Psoas muscle (tissue), 8 donors: ENCODE measurements around the gene CD247. TPM values are rescaled to one million over a fixed set of nuclear protein-coding genes. Genes with fewer than 3 reads are reported as not detected.
A peak's percentile ranks its signal among the peaks of the same experiment; 100 is the strongest.

ENCODE experiments used
- ATAC-seq, 4 donors: fragments of 200-7000 bp; cut with Tn5 transposase; one replicate each; pipeline ENCODE4 v1.9.1; 2020; ENCODE audit warnings: moderate library complexity in 3 of 4, mild to moderate bottlenecking in 2 of 4
- DNase-seq, 2 donors: peaks; one replicate each; pipeline ENCODE4 v3.0.0-alpha.2; 2020
- H3K27ac ChIP-seq: fragments of 200-600 bp; one replicate; pipeline ENCODE4 v1.8.0; 2022
- H3K27me3 ChIP-seq, 3 donors: fragments of 200-600 bp in 1 of 3; one replicate each; pipeline versions ENCODE4 v1.6.1 to v1.8.0; 2013 to 2022; ENCODE audit warnings: low read length in 2 of 3, mild to moderate bottlenecking in 2 of 3, moderate library complexity in 1 of 3; ENCODE audit not compliant: insufficient read depth in 3 of 3
- H3K36me3 ChIP-seq, 2 donors: fragments of 200-600 bp in 1 of 2; one replicate each; pipeline versions ENCODE4 v1.6.1 to v1.8.0; 2013 to 2022; ENCODE audit warnings: low read depth in 1 of 2, mild to moderate bottlenecking in 1 of 2, moderate library complexity in 1 of 2; ENCODE audit not compliant: insufficient read depth in 1 of 2
- H3K4me1 ChIP-seq: fragments of 200-600 bp; one replicate; pipeline ENCODE4 v1.8.0; 2022
- H3K4me3 ChIP-seq: fragments of 200-600 bp; one replicate; pipeline ENCODE4 v1.8.0; 2022; ENCODE audit warnings: mild to moderate bottlenecking
- H3K9me3 ChIP-seq: fragments of 200-600 bp; one replicate; pipeline ENCODE4 v1.8.0; 2022
- WGBS, 3 donors: extraction: QIAGEN DNeasy Blood & Tissue Kit; methylation state at CpG; one replicate each; pipeline versions ENCODE4 v1.1.6 to v1.1.7; 2013; 5-methylcytosine and 5-hydroxymethylcytosine counted together
- intact Hi-C, 2 donors: fragments of 100-400 bp; cut with DNase I; formaldehyde crosslinking; loops; one replicate each; pipeline versions ENCODE4 v1.11.0 to v1.14.2; 2022
- polyA plus RNA-seq, 3 donors: library from polyadenylated mRNA; stranded (reverse); fragments of 200-250 nt; gene quantifications; one replicate each; pipeline ENCODE4 v1.2.3, GENCODE V29; 2013
- total RNA-seq, 4 donors: library from RNA; stranded (reverse); fragmentation: NEBNext Ultra II Directional in 2 of 4; extraction: Animal tissue kit (Norgen Biotek cat#: 25700) in 2 of 4; gene quantifications; one replicate each; pipeline versions ENCODE4 v1.2.1 to v1.2.4, GENCODE V29; 2021 to 2023
- TF ChIP-seq, protein P1 (sequence below): fragments of 200-600 bp; IDR thresholded peaks from one replicate; pipeline ENCODE4 v1.8.0; 2022; ENCODE audit warnings: antibody characterized with exemption
- donor health status: healthy with polysubstance abuse.
- donor health status: DM: no; HTN: no; CAD: no; lungs with moderate emphysema.
- donor health status: Bipolar disorder and iron deficiency.
- donor health status: healthy.
- donor health status: DM: yes; HTN: yes; CAD: no.
- donor health status: DM: no; HTN: no; CAD: no.
- donor health status: DM: no; HTN: no; CAD: no.
- donor health status: DM: yes; HTN: yes; CAD: no.

CD247 gene
- total and polyA plus RNA-seq, 7 donors = 0.18 to 1.9 (median 0.65) TPM

DNA sequence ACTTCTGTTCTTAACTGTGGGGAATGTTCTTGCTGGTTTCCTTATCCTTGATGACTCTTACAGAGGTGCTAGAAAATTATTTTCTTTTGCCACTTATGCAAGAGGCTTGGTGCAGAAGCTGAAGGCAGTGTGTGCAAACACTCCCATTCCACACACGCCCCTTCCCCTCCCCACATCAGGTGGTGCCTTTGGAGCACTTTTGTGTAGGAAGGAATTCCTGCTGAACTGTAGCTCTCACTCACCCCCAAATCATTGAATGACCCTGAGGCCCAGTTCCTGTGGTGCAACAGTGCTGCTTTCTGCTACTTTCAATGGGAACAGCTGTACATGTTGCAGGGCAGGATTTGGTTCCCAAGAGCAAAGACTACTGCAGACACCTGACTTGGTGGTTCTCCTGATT, 101.8 kb downstream of the CD247 start:
- intact Hi-C loops = no loop called here
- Histone ChIP-seq H3K36me3 (peaks cover 2 to 38% of the 10 kb centered on the region in 2 donors), H3K27ac (no peak overlapping the region), H3K27me3 (no peaks in the 10 kb centered on the region), H3K4me3 (no peak overlapping the region), H3K4me1 (no peaks in the 10 kb centered on the region), H3K9me3 (no peaks in the 10 kb centered on the region)
- DNase-seq (no peak), ATAC-seq (no peak)
- 88 to 100% (median 98%) methylated on average over 1 of the region's 1 CpG for WGBS, 3 donors
- TF ChIP-seq, protein P1, sequence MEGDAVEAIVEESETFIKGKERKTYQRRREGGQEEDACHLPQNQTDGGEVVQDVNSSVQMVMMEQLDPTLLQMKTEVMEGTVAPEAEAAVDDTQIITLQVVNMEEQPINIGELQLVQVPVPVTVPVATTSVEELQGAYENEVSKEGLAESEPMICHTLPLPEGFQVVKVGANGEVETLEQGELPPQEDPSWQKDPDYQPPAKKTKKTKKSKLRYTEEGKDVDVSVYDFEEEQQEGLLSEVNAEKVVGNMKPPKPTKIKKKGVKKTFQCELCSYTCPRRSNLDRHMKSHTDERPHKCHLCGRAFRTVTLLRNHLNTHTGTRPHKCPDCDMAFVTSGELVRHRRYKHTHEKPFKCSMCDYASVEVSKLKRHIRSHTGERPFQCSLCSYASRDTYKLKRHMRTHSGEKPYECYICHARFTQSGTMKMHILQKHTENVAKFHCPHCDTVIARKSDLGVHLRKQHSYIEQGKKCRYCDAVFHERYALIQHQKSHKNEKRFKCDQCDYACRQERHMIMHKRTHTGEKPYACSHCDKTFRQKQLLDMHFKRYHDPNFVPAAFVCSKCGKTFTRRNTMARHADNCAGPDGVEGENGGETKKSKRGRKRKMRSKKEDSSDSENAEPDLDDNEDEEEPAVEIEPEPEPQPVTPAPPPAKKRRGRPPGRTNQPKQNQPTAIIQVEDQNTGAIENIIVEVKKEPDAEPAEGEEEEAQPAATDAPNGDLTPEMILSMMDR = no peak

DNA sequence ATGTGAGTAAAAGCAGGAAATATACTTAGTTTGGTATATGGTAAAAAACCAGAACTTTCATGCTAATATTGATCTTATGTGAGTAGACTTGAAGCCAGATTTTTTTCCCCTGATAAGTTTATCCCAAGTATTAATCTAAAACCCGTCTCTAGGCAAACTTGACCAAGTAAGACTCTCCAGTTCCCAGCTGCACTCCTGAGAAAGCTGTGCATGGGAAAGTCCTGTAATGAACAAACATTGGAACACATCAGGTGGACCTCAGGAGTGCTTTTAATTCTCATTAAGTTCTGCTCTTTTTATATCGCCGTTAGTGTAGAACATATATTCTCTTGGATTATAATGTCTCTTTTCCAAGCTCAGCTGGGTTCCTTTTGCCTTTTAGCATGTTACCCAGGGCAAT, 105.0 kb downstream of the CD247 start:
- peaks cover 2 to 39% of the 10 kb centered on the region in 2 donors for H3K36me3 ChIP-seq
- DNase-seq (no peak), ATAC-seq (no peak)
- H3K27ac ChIP-seq = no peak overlapping the region
- no peaks in the 10 kb centered on the region for H3K27me3 ChIP-seq
- TF ChIP-seq, protein P1 = no peak
- H3K4me3 ChIP-seq = no peak overlapping the region
- WGBS, 3 donors = 91 to 94% (median 93%) methylated on average over 3 of the region's 3 CpGs
- H3K4me1 ChIP-seq = no peaks in the 10 kb centered on the region
- intact Hi-C loops = no loop called here
- H3K9me3 ChIP-seq = no peaks in the 10 kb centered on the region

DNA sequence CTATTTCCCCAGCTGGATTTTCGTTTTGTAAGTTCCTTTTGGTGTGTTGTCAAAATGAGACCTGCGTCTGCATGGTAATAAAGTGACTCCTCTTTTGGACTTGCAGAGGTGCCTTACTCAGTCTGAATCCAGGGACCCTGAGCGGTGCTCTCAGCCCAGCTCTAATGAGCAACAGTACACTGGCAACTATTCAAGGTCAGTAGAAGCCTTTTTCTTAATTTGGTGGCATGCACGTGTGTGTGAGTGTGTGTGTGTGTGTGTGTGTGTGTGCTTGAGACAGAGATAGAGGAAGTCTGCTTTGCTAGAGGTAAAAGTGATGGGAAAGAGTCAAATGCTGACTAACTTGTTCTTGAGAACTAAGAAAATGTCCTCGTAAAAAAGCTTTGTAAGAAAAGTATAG, 105.4 kb downstream of the CD247 start:
- H3K36me3 ChIP-seq = peaks cover 2 to 43% of the 10 kb centered on the region in 2 donors
- no peak for ATAC-seq
- 87 to 88% (median 87%) methylated on average over 5 of the region's 5 CpGs for WGBS, 3 donors

DNA sequence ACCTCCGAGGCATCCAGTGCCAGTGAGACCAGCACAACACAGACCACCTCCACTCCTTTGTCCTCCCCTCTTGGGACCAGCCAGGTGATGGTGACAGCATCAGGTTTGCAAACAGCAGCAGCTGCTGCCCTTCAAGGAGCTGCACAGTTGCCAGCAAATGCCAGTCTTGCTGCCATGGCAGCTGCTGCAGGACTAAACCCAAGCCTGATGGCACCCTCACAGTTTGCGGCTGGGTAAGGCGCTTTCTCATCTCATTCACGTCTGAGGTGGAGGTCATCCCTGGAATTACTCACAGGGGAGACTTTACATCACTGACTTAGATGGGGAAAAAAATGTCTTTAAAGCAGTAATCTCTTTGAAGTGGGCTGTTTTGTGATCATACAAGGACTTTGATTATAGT, 106.3 kb downstream of the CD247 start:
- Histone ChIP-seq H3K9me3 (no peaks in the 10 kb centered on the region), H3K27me3 (no peaks in the 10 kb centered on the region), H3K36me3 (peaks cover 2 to 44% of the 10 kb centered on the region in 2 donors), H3K27ac (no peak overlapping the region), H3K4me3 (no peak overlapping the region), H3K4me1 (no peaks in the 10 kb centered on the region)
- DNase-seq = no peak
- peak; percentile 37 to 74 (median 58) for ATAC-seq
- intact Hi-C loops = no loop called here
- 54 to 73% (median 57%) methylated on average over 4 of the region's 4 CpGs for WGBS, 3 donors
- TF ChIP-seq, protein P1 = no peak

More for the DNA sequence above, 105.4 kb downstream of the CD247 start:
- TF ChIP-seq, protein P1 = no peak
- no peak overlapping the region for H3K4me3 ChIP-seq
- H3K4me1 ChIP-seq = no peaks in the 10 kb centered on the region
- no peak for DNase-seq
- H3K9me3 ChIP-seq = no peaks in the 10 kb centered on the region
- no peaks in the 10 kb centered on the region for H3K27me3 ChIP-seq
- intact Hi-C loops = no loop called here
- no peak overlapping the region for H3K27ac ChIP-seq

DNA sequence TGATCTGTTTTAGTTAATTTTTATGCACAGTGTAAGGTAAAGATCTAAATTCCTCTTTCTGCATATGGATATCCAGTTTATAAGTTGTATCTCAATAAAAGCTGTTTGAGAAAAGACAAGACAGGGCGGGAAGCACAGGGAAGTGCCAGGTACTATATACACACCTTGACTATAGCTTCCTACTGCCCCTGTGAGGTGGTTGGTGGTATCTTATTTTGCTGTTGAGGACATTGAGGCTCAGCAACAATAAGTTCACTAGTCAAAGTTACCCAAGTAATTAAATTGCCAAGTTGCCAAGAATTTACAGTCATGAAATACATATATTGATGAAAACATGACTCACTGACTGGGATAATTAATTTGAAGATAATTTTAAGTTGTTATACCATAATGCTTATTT, 109.1 kb downstream of the CD247 start:
- intact Hi-C loops = no loop called here
- ATAC-seq = no peak
- 90 to 97% (median 94%) methylated on average over 1 of the region's 1 CpG for WGBS, 3 donors
- H3K4me1 ChIP-seq = no peaks in the 10 kb centered on the region
- H3K4me3 ChIP-seq = no peak overlapping the region
- TF ChIP-seq, protein P1 = peak; percentile 7
- peaks cover 0 to 46% of the 10 kb centered on the region in 2 donors for H3K36me3 ChIP-seq
- DNase-seq = no peak
- H3K27ac ChIP-seq = no peak overlapping the region
- H3K9me3 ChIP-seq = no peaks in the 10 kb centered on the region
- H3K27me3 ChIP-seq = no peaks in the 10 kb centered on the region
